Activated CD4-positive, alpha-beta memory T cell treated with anti-CD3 and anti-CD28 coated beads for 36 hours (primary cell): ENCODE data around the gene KCTD1. TPM values are rescaled to one million over a fixed set of nuclear protein-coding genes. Genes with fewer than 3 reads are reported as not detected.

Source experiments
- CTCF ChIA-PET: fragments of 350-600 bp; sonication (Branson Sonifier 250); formaldehyde crosslinking; loops from one replicate; lab custom pipeline; 2021; ENCODE audit warnings: antibody characterized with exemption, inconsistent platforms; lab: Charles Lee
- POLR2A ChIA-PET: fragments of 350-600 bp; sonication (Branson Sonifier 250); formaldehyde crosslinking; loops from one replicate; lab custom pipeline; 2021; ENCODE audit warnings: antibody characterized with exemption; lab: Charles Lee
- DNase-seq: peaks from one replicate; pipeline ENCODE4 v3.0.0-alpha.2; 2020
- H3K27ac Mint-ChIP-seq: one replicate; pipeline ENCODE4 v1.8.0; 2021; ENCODE audit warnings: mixed read lengths
- H3K27me3 Mint-ChIP-seq: one replicate; pipeline ENCODE4 v1.8.0; 2021; ENCODE audit warnings: mixed read lengths
- H3K36me3 Mint-ChIP-seq: one replicate; pipeline ENCODE4 v1.8.0; 2021; ENCODE audit warnings: mixed read lengths
- H3K4me1 Mint-ChIP-seq: one replicate; pipeline ENCODE4 v1.8.0; 2021; ENCODE audit warnings: low read depth, mixed read lengths
- H3K4me3 Mint-ChIP-seq: one replicate; pipeline ENCODE4 v1.8.0; 2021; ENCODE audit warnings: mild to moderate bottlenecking, mixed read lengths
- H3K9me3 Mint-ChIP-seq: one replicate; pipeline ENCODE4 v1.8.0; 2021; ENCODE audit warnings: mixed read lengths
- intact Hi-C: fragments of 100-400 bp; cut with micrococcal nuclease; formaldehyde crosslinking; loops from one replicate; pipeline ENCODE4 v1.15.1; 2023
- total RNA-seq, 2 experiments: library from RNA; stranded (reverse); gene quantifications; one replicate each; pipeline ENCODE4 v1.2.3, GENCODE V29; 2021

KCTD1 gene
- total RNA-seq, 2 experiments from 2014 or later: 2.5 to 3.2 TPM

- no peaks in the 10 kb centered on the region for H3K27me3 Mint-ChIP-seq
- H3K27ac Mint-ChIP-seq: no peak overlapping the region
- ChIA-PET CTCF (interaction anchor here (0.7 kb wide), 1 partner anchor 90 kb away, joined by 3 read pairs; the partner anchor contains the start of gene KCTD1), POLR2A (no interaction called here)
- DNase-seq: no peak
- intact Hi-C loops: loop anchor here (5.0 kb wide), 1 partner anchor 90 kb away; the partner anchor contains the start of gene KCTD1
- peaks cover 7% of the 10 kb centered on the region for H3K36me3 Mint-ChIP-seq
- H3K4me1 Mint-ChIP-seq: peaks cover 9% of the 10 kb centered on the region
- no peak overlapping the region for H3K4me3 Mint-ChIP-seq
- no peaks in the 10 kb centered on the region for H3K9me3 Mint-ChIP-seq
These were observed 90.6 kb downstream of the KCTD1 start for GRCh38 chr18:26457611-26458353.

GRCh38 chr18:26457195-26457594, 91.2 kb downstream of the KCTD1 start:
- no peak for DNase-seq
- Mint-ChIP-seq H3K4me3 (no peak overlapping the region), H3K27ac (no peak overlapping the region), H3K4me1 (peaks cover 9% of the 10 kb centered on the region), H3K9me3 (no peaks in the 10 kb centered on the region), H3K27me3 (no peaks in the 10 kb centered on the region), H3K36me3 (peaks cover 7% of the 10 kb centered on the region)
- CTCF ChIA-PET: interaction anchor here (0.7 kb wide), 1 partner anchor 91 kb away, joined by 3 read pairs; the partner anchor contains the start of gene KCTD1
- POLR2A ChIA-PET: no interaction called here
- intact Hi-C loops: loop anchor here (5.0 kb wide), 1 partner anchor 90 kb away; the partner anchor contains the start of gene KCTD1

- Mint-ChIP-seq H3K4me3 (no peak overlapping the region), H3K36me3 (peaks cover 7% of the 10 kb centered on the region), H3K9me3 (no peaks in the 10 kb centered on the region), H3K27me3 (no peaks in the 10 kb centered on the region), H3K27ac (no peak overlapping the region), H3K4me1 (peaks cover 9% of the 10 kb centered on the region)
- DNase-seq: no peak
- intact Hi-C loops: loop anchor here (5.0 kb wide), 1 partner anchor 91 kb away; the partner anchor contains the start of gene KCTD1
- ChIA-PET POLR2A (no interaction called here), CTCF (no interaction called here)
These were observed 92.3 kb downstream of the KCTD1 start for GRCh38 chr18:26456070-26456491.

GRCh38 chr18:26455639-26456038, 92.7 kb downstream of the KCTD1 start:
- H3K36me3 Mint-ChIP-seq: peaks cover 7% of the 10 kb centered on the region
- DNase-seq: no peak
- no peak overlapping the region for H3K4me3 Mint-ChIP-seq
- H3K27me3 Mint-ChIP-seq: no peaks in the 10 kb centered on the region
- H3K27ac Mint-ChIP-seq: no peak overlapping the region
- CTCF ChIA-PET: no interaction called here
- H3K9me3 Mint-ChIP-seq: no peaks in the 10 kb centered on the region
- POLR2A ChIA-PET: no interaction called here
- H3K4me1 Mint-ChIP-seq: peaks cover 9% of the 10 kb centered on the region
- intact Hi-C loops: loop anchor here (5.0 kb wide), 1 partner anchor 92 kb away; the partner anchor contains the start of gene KCTD1

GRCh38 chr18:26454616-26455015, 93.7 kb downstream of the KCTD1 start:
- peaks cover 9% of the 10 kb centered on the region for H3K4me1 Mint-ChIP-seq
- POLR2A ChIA-PET: no interaction called here
- no peak overlapping the region for H3K4me3 Mint-ChIP-seq
- H3K27me3 Mint-ChIP-seq: no peaks in the 10 kb centered on the region
- H3K27ac Mint-ChIP-seq: no peak overlapping the region
- CTCF ChIA-PET: no interaction called here
- H3K9me3 Mint-ChIP-seq: no peaks in the 10 kb centered on the region
- intact Hi-C loops: loop anchor here (5.0 kb wide), 1 partner anchor 93 kb away; the partner anchor contains the start of gene KCTD1
- peaks cover 3% of the 10 kb centered on the region for H3K36me3 Mint-ChIP-seq
- DNase-seq: no peak

- no peak for DNase-seq
- intact Hi-C loops: no loop called here
- H3K27ac Mint-ChIP-seq: no peak overlapping the region
- CTCF ChIA-PET: no interaction called here
- H3K9me3 Mint-ChIP-seq: no peaks in the 10 kb centered on the region
- peaks cover under 1% of the 10 kb centered on the region for H3K27me3 Mint-ChIP-seq
- H3K36me3 Mint-ChIP-seq: peaks cover 1% of the 10 kb centered on the region
- no peak overlapping the region for H3K4me3 Mint-ChIP-seq
- POLR2A ChIA-PET: no interaction called here
- peaks cover 9% of the 10 kb centered on the region for H3K4me1 Mint-ChIP-seq
These were observed 94.2 kb downstream of the KCTD1 start for GRCh38 chr18:26454192-26454591.

GRCh38 chr18:26453386-26453901, 94.9 kb downstream of the KCTD1 start:
- H3K4me3 Mint-ChIP-seq: no peak overlapping the region
- POLR2A ChIA-PET: no interaction called here
- peaks cover 4% of the 10 kb centered on the region for H3K27me3 Mint-ChIP-seq
- intact Hi-C loops: no loop called here
- no peaks in the 10 kb centered on the region for H3K9me3 Mint-ChIP-seq
- peaks cover 1% of the 10 kb centered on the region for H3K36me3 Mint-ChIP-seq
- DNase-seq: no peak
- CTCF ChIA-PET: no interaction called here
- H3K4me1 Mint-ChIP-seq: peaks cover 3% of the 10 kb centered on the region
- no peak overlapping the region for H3K27ac Mint-ChIP-seq

GRCh38 chr18:26450989-26451682, 97.2 kb downstream of the KCTD1 start:
- ChIA-PET POLR2A (no interaction called here), CTCF (interaction anchor here (1.4 kb wide), 1 partner anchor 67 kb away, joined by 3 read pairs; no protein-coding TSS in a partner anchor)
- no peak for DNase-seq
- H3K27ac Mint-ChIP-seq: no peak overlapping the region
- H3K27me3 Mint-ChIP-seq: peaks cover 13% of the 10 kb centered on the region
- H3K4me1 Mint-ChIP-seq: no peaks in the 10 kb centered on the region
- H3K9me3 Mint-ChIP-seq: no peaks in the 10 kb centered on the region
- no peak overlapping the region for H3K4me3 Mint-ChIP-seq
- intact Hi-C loops: no loop called here
- peaks cover 1% of the 10 kb centered on the region for H3K36me3 Mint-ChIP-seq

- Mint-ChIP-seq H3K4me1 (no peaks in the 10 kb centered on the region), H3K27ac (no peak overlapping the region), H3K9me3 (no peaks in the 10 kb centered on the region), H3K27me3 (peaks cover 14% of the 10 kb centered on the region), H3K36me3 (no peaks in the 10 kb centered on the region), H3K4me3 (no peak overlapping the region)
- ChIA-PET CTCF (no interaction called here), POLR2A (no interaction called here)
- DNase-seq: no peak
- intact Hi-C loops: no loop called here
These were observed 99.6 kb downstream of the KCTD1 start for GRCh38 chr18:26448714-26449159.

GRCh38 chr18:26443853-26444252, 104.5 kb downstream of the KCTD1 start:
- Mint-ChIP-seq H3K4me1 (no peaks in the 10 kb centered on the region), H3K9me3 (no peaks in the 10 kb centered on the region), H3K27ac (no peak overlapping the region), H3K27me3 (peaks cover 13% of the 10 kb centered on the region), H3K36me3 (no peaks in the 10 kb centered on the region), H3K4me3 (no peak overlapping the region)
- CTCF ChIA-PET: no interaction called here
- intact Hi-C loops: no loop called here
- POLR2A ChIA-PET: no interaction called here
- no peak for DNase-seq

GRCh38 chr18:26442126-26442525, 106.2 kb downstream of the KCTD1 start:
- intact Hi-C loops: no loop called here
- no peak for DNase-seq
- Mint-ChIP-seq H3K36me3 (no peaks in the 10 kb centered on the region), H3K27ac (no peak overlapping the region), H3K4me1 (no peaks in the 10 kb centered on the region), H3K9me3 (no peaks in the 10 kb centered on the region), H3K4me3 (no peak overlapping the region), H3K27me3 (peaks cover 8% of the 10 kb centered on the region)
- ChIA-PET POLR2A (no interaction called here), CTCF (interaction anchor here (0.7 kb wide), 1 partner anchor 339 kb away, joined by 3 read pairs; no protein-coding TSS in a partner anchor)

GRCh38 chr18:26440644-26441043, 107.7 kb downstream of the KCTD1 start:
- Mint-ChIP-seq H3K27ac (no peak overlapping the region), H3K27me3 (peaks cover 6% of the 10 kb centered on the region), H3K9me3 (no peaks in the 10 kb centered on the region), H3K36me3 (no peaks in the 10 kb centered on the region), H3K4me3 (no peak overlapping the region), H3K4me1 (no peaks in the 10 kb centered on the region)
- intact Hi-C loops: no loop called here
- ChIA-PET CTCF (interaction anchor here (0.7 kb wide), 1 partner anchor 129 kb away, joined by 3 read pairs; no protein-coding TSS in a partner anchor), POLR2A (no interaction called here)
- no peak for DNase-seq
